ENCODE measurements around the gene IFNA1. TPM values are rescaled to one million over a fixed set of nuclear protein-coding genes. Genes with fewer than 3 reads are reported as not detected.

Gene IFNA1
- total and polyA plus RNA-seq, 3 donors from 2014 or later, result not detected

- Histone ChIP-seq H3K4me1 (no peaks in the 10 kb centered on the region), H3K4me3 (no peak overlapping the region), H3K36me3 (ENCODE audit: low read depth, missing control alignments) (no peaks in the 10 kb centered on the region), H3K9me3 (no peaks in the 10 kb centered on the region), H3K27me3 (no peaks in the 10 kb centered on the region), H3K27ac (no peak overlapping the region)
- intact Hi-C loops (cut with DNase I; ENCODE audit: low total_unique reads), result no loop called here
- WGBS, 2 donors, result 89 to 95% methylated on average over 3 of the region's 3 CpGs
- no peak for DNase-seq
- no peak for TF ChIP-seq POLR2A (IDR thresholded peaks at IDR 0.05)
- TF ChIP-seq CTCF (IDR thresholded peaks at IDR 0.05), result no peak
Measured at GRCh38 chr9:21473236-21473635, 33.0 kb downstream of the IFNA1 start.

GRCh38 chr9:21477466-21477865 lies 37.2 kb downstream of the IFNA1 start:
- no peak overlapping the region for H3K4me3 ChIP-seq
- H3K27me3 ChIP-seq, result no peaks in the 10 kb centered on the region
- 87 to 92% methylated on average over 2 of the region's 2 CpGs for WGBS, 2 donors
- no peaks in the 10 kb centered on the region for H3K36me3 ChIP-seq (ENCODE audit: low read depth, missing control alignments)
- H3K4me1 ChIP-seq, result no peaks in the 10 kb centered on the region
- no peak overlapping the region for H3K27ac ChIP-seq
- TF ChIP-seq POLR2A (IDR thresholded peaks at IDR 0.05) (no peak), CTCF (IDR thresholded peaks at IDR 0.05) (no peak)
- H3K9me3 ChIP-seq, result no peaks in the 10 kb centered on the region
- no peak for DNase-seq
- intact Hi-C loops (cut with DNase I; ENCODE audit: low total_unique reads), result no loop called here

- Histone ChIP-seq H3K4me3 (no peak overlapping the region), H3K27ac (no peak overlapping the region), H3K4me1 (no peaks in the 10 kb centered on the region), H3K27me3 (no peaks in the 10 kb centered on the region), H3K9me3 (no peaks in the 10 kb centered on the region), H3K36me3 (ENCODE audit: low read depth, missing control alignments) (no peaks in the 10 kb centered on the region)
- WGBS, 2 donors, result 49 to 52% methylated on average over 8 of the region's 8 CpGs
- TF ChIP-seq CTCF (IDR thresholded peaks at IDR 0.05) (no peak), POLR2A (IDR thresholded peaks at IDR 0.05) (no peak)
- intact Hi-C loops (cut with DNase I; ENCODE audit: low total_unique reads), result no loop called here
- peak; percentile 68 for DNase-seq
Measured at GRCh38 chr9:21479152-21479702, 39.0 kb downstream of the IFNA1 start.

- H3K27ac ChIP-seq, result no peak overlapping the region
- H3K4me1 ChIP-seq, result no peaks in the 10 kb centered on the region
- no peak for TF ChIP-seq CTCF (IDR thresholded peaks at IDR 0.05)
- no peak for TF ChIP-seq POLR2A (IDR thresholded peaks at IDR 0.05)
- DNase-seq, result no peak
- no peaks in the 10 kb centered on the region for H3K36me3 ChIP-seq (ENCODE audit: low read depth, missing control alignments)
- no peaks in the 10 kb centered on the region for H3K27me3 ChIP-seq
- 35 to 46% methylated on average over 1 of the region's 1 CpG for WGBS, 2 donors
- H3K4me3 ChIP-seq, result no peak overlapping the region
- intact Hi-C loops (cut with DNase I; ENCODE audit: low total_unique reads), result no loop called here
- H3K9me3 ChIP-seq, result no peaks in the 10 kb centered on the region
Measured at GRCh38 chr9:21481470-21482056, 41.3 kb downstream of the IFNA1 start.

GRCh38 chr9:21482213-21482612 lies 42.0 kb downstream of the IFNA1 start, which contains the start of gene IFNE:
Gene IFNE, minus strand, starts transcription at chr9:21482313. Its CDS starts 619 bp downstream, at chr9:21481694.
- TF ChIP-seq POLR2A (IDR thresholded peaks at IDR 0.05) (no peak), CTCF (IDR thresholded peaks at IDR 0.05) (no peak)
- intact Hi-C loops (cut with DNase I; ENCODE audit: low total_unique reads), result no loop called here
- H3K9me3 ChIP-seq, result no peaks in the 10 kb centered on the region
- H3K27me3 ChIP-seq, result no peaks in the 10 kb centered on the region
- H3K4me3 ChIP-seq, result no peak within 1 kb of the TSS
- no peak for DNase-seq
- H3K27ac ChIP-seq, result no peak within 1 kb of the TSS
- H3K4me1 ChIP-seq, result no peaks in the 10 kb centered on the region
- no peaks in the 10 kb centered on the region for H3K36me3 ChIP-seq (ENCODE audit: low read depth, missing control alignments)
- 91 to 96% methylated on average over 2 of the region's 2 CpGs for WGBS, 2 donors

Data from testis (tissue), 3 donors.